K562 (cell line): Measurements from ENCODE around the gene HSPA6. TPM values are rescaled to one million over a fixed set of nuclear protein-coding genes. Genes with fewer than 3 reads are reported as not detected.
A peak's percentile ranks its signal among the peaks of the same experiment; 100 is the strongest.

ENCODE experiments used
- CXXC5 ChIP-seq: fragments of 250-450 bp; sonication (Bioruptor Pico); IDR thresholded peaks from 2 replicates; pipeline ENCODE4 v1.8.0; 2022; ENCODE audit warnings: inconsistent platforms, mild to moderate bottlenecking, moderate library complexity
- MAFG ChIP-seq: fragments of 450-650 bp; conservative IDR thresholded peaks from 2 replicates; pipeline ENCODE4 v1.6.1; 2016; ENCODE audit warnings: missing genetic modification characterization, missing compliant biosample characterization
- NCOR1 ChIP-seq: fragments of 450-650 bp; IDR thresholded peaks from 2 replicates; pipeline ENCODE4 v1.6.1; 2016; ENCODE audit warnings: mild to moderate bottlenecking, moderate library complexity
- OTX1 ChIP-seq: fragments of 450-650 bp; formaldehyde crosslinking; IDR thresholded peaks from 2 replicates; pipeline ENCODE4 v1.4.0; 2022; ENCODE audit warnings: mild to moderate bottlenecking
- PURB ChIP-seq: sonication (generic); formaldehyde crosslinking; IDR thresholded peaks from 2 replicates; pipeline ENCODE4 v1.9.0; 2021; ENCODE audit warnings: low read depth, mild to moderate bottlenecking, missing genetic modification reagents
- RAD21 ChIP-seq, 2 experiments: fragments of 250-450 bp in 1 of 2; fragments of 450-650 bp in 1 of 2; sonication (Bioruptor Pico) in 1 of 2; formaldehyde crosslinking in 1 of 2; IDR thresholded peaks in 1 of 2; conservative IDR thresholded peaks in 1 of 2; 2 replicates each; pipeline versions ENCODE4 v1.4.0 to v1.8.0; 2020 to 2022; ENCODE audit warnings: mild to moderate bottlenecking in 2 of 2, moderate library complexity in 1 of 2
- SLC30A9 ChIP-seq: fragments of 250-450 bp; sonication (Bioruptor Pico); IDR thresholded peaks from 2 replicates; pipeline ENCODE4 v1.8.0; 2022; ENCODE audit warnings: mild to moderate bottlenecking, moderate library complexity
- SMC3 ChIP-seq: conservative IDR thresholded peaks from 2 replicates; pipeline ENCODE4 v1.6.1; 2011; ENCODE audit warnings: low read depth, low read length, improper control_type of control experiment; ENCODE audit not compliant: insufficient read depth
- SP1 ChIP-seq: sonication (generic); formaldehyde crosslinking; IDR thresholded peaks from 2 replicates; pipeline ENCODE4 v1.8.1; 2022; ENCODE audit warnings: mild to moderate bottlenecking, missing genetic modification reagents
- SREBF2 ChIP-seq: sonication (generic); formaldehyde crosslinking; IDR thresholded peaks from 2 replicates; pipeline ENCODE4 v1.4.0; 2020; ENCODE audit warnings: mild to moderate bottlenecking, missing genetic modification reagents
- ZKSCAN3 ChIP-seq: fragments of 250-450 bp; sonication (Bioruptor Pico); IDR thresholded peaks from 2 replicates; pipeline ENCODE4 v1.4.0; 2020
- polyA plus RNA-seq, 8 experiments: library from polyadenylated mRNA; depleted of rRNA in 4 of 8; stranded (reverse) in 5 of 8; unstranded in 3 of 8; fragments of >200 nt; fragmentation: Nextera tagmentation in 2 of 8; fragmentation: Illumina TruSeq in 1 of 8; extraction: Ambion mirVana in 2 of 8; extraction: Trizol in 1 of 8; gene quantifications; 2 replicates each; pipeline versions ENCODE4 v1.2.1 to v1.2.3, GENCODE V29; 2011 to 2014; ENCODE audit warnings: inconsistent platforms in 1 of 8, missing spikeins in 1 of 8
- total RNA-seq, 7 experiments: library from RNA; depleted of rRNA in 6 of 7; stranded (reverse); fragments of >200 nt in 6 of 7; fragmentation: Illumina TruSeq in 2 of 7; extraction: Trizol in 2 of 7; gene quantifications; 2 replicates each; pipeline versions ENCODE4 v1.2.1 to v1.2.3, GENCODE V29; 2011 to 2021; ENCODE audit warnings: low replicate concordance in 1 of 7
- TF ChIP-seq, protein P1 (sequence below), 2 experiments: fragments of 200-800 bp in 1 of 2; sonication (Bioruptor generic) in 1 of 2; sonication (generic) in 1 of 2; formaldehyde crosslinking in 1 of 2; IDR thresholded peaks in 1 of 2; conservative IDR thresholded peaks in 1 of 2; 2 replicates each; pipeline versions ENCODE4 v1.5.0 to v1.6.1; 2016 to 2020; ENCODE audit warnings: missing compliant biosample characterization in 1 of 2, missing genetic modification characterization in 1 of 2, missing genetic modification reagents in 1 of 2
- TF ChIP-seq, protein P2 (sequence below): sonication (generic); formaldehyde crosslinking; IDR thresholded peaks from 2 replicates; pipeline ENCODE4 v1.8.1; 2023; ENCODE audit warnings: mild to moderate bottlenecking, missing genetic modification reagents
- TF ChIP-seq, protein P3 (sequence below): sonication (generic); formaldehyde crosslinking; IDR thresholded peaks from 2 replicates; pipeline ENCODE4 v1.8.1; 2023; ENCODE audit warnings: mild to moderate bottlenecking, missing genetic modification reagents

Gene HSPA6
- total and polyA plus RNA-seq, 9 of the 15 experiments (the other 6 are each of a cell fraction or from before 2014, with no cell fraction given) = 0.15 to 10.0 (median 2.4) TPM

DNA sequence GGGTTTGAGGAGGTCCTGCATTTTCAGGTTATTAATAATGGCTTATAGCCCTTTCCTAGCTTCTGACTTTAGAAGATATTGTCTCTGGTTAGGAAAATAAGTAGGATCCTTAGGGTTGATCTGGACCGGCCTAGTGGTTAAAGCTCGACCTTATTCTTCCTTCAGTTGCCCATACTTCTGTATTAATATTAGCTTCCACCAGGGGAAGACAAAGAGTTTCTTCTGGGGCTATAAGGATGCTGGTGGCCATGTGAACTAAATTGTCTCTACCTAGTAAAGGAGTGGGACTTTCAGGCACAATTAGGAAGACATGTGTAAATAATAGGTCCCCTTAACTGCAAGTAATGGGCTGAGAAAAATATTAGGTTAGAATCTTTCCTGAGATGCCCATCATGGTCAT is 39.7 kb upstream of the HSPA6 start (continued):
- TF ChIP-seq, protein P1, sequence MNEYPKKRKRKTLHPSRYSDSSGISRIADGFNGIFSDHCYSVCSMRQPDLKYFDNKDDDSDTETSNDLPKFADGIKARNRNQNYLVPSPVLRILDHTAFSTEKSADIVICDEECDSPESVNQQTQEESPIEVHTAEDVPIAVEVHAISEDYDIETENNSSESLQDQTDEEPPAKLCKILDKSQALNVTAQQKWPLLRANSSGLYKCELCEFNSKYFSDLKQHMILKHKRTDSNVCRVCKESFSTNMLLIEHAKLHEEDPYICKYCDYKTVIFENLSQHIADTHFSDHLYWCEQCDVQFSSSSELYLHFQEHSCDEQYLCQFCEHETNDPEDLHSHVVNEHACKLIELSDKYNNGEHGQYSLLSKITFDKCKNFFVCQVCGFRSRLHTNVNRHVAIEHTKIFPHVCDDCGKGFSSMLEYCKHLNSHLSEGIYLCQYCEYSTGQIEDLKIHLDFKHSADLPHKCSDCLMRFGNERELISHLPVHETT (CRISPR knock-in tag; conservative IDR thresholded peaks at IDR 0.05 in 1 of 2, IDR thresholded peaks at IDR 0.05 in 1 of 2) = no peak
- TF ChIP-seq SMC3 = peak; percentile 55
- TF ChIP-seq NCOR1 = no peak
- TF ChIP-seq SLC30A9 (CRISPR knock-in tag) = no peak
- TF ChIP-seq, protein P2, sequence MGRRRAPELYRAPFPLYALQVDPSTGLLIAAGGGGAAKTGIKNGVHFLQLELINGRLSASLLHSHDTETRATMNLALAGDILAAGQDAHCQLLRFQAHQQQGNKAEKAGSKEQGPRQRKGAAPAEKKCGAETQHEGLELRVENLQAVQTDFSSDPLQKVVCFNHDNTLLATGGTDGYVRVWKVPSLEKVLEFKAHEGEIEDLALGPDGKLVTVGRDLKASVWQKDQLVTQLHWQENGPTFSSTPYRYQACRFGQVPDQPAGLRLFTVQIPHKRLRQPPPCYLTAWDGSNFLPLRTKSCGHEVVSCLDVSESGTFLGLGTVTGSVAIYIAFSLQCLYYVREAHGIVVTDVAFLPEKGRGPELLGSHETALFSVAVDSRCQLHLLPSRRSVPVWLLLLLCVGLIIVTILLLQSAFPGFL (CRISPR knock-in tag) = no peak
- TF ChIP-seq PURB (CRISPR knock-in tag) = no peak
- peak; percentile 63 to 77 for TF ChIP-seq RAD21 (CRISPR knock-in tag; conservative IDR thresholded peaks at IDR 0.05 in 1 of 2, IDR thresholded peaks at IDR 0.05 in 1 of 2)
- TF ChIP-seq ZKSCAN3 (CRISPR knock-in tag) = no peak
- TF ChIP-seq OTX1 = no peak
- TF ChIP-seq MAFG (tag) = no peak
- TF ChIP-seq SP1 (CRISPR knock-in tag) = no peak
- no peak for TF ChIP-seq CXXC5 (CRISPR knock-in tag)
- TF ChIP-seq SREBF2 (CRISPR knock-in tag) = no peak
- TF ChIP-seq, protein P3, sequence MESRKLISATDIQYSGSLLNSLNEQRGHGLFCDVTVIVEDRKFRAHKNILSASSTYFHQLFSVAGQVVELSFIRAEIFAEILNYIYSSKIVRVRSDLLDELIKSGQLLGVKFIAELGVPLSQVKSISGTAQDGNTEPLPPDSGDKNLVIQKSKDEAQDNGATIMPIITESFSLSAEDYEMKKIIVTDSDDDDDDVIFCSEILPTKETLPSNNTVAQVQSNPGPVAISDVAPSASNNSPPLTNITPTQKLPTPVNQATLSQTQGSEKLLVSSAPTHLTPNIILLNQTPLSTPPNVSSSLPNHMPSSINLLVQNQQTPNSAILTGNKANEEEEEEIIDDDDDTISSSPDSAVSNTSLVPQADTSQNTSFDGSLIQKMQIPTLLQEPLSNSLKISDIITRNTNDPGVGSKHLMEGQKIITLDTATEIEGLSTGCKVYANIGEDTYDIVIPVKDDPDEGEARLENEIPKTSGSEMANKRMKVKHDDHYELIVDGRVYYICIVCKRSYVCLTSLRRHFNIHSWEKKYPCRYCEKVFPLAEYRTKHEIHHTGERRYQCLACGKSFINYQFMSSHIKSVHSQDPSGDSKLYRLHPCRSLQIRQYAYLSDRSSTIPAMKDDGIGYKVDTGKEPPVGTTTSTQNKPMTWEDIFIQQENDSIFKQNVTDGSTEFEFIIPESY (CRISPR knock-in tag) = no peak
